HG02678 (cell line): ENCODE results near the gene ITGA7.

Experiments
- ATAC-seq: cut with Tn5 transposase; IDR thresholded peaks from one replicate; pipeline ENCODE4 v1.9.1; 2021; ENCODE audit warnings: mild to moderate bottlenecking, moderate library complexity; ENCODE audit not compliant: unreplicated experiment

The ITGA7 gene

GRCh38 chr12:55704824-55705718 lies 2.6 kb downstream of the ITGA7 start:
- no peak for ATAC-seq

GRCh38 chr12:55703901-55704761 lies 3.6 kb downstream of the ITGA7 start:
- ATAC-seq = no peak

GRCh38 chr12:55703288-55703687 lies 4.4 kb downstream of the ITGA7 start:
- ATAC-seq = no peak

DNA sequence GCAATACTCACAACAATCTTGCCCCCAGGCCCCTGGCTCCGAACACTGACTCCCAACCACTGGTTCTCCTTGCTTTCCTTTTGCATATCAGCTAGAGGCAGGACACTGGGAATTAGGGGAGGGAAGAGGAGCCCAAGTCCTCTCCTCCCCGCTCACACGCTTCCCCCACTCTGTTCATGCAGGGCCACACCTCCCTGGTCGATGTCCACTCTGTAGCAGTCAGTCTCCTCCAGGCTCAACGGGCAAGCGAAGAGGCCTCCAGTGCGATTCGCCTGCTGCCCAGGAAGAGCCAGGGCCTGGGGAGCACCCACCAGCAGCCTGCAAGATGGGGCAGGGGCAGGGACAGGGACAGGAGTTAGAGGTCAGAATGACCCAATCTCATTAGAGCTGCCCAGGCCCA lies 4.8 kb downstream of the ITGA7 start:
- no peak for ATAC-seq

DNA sequence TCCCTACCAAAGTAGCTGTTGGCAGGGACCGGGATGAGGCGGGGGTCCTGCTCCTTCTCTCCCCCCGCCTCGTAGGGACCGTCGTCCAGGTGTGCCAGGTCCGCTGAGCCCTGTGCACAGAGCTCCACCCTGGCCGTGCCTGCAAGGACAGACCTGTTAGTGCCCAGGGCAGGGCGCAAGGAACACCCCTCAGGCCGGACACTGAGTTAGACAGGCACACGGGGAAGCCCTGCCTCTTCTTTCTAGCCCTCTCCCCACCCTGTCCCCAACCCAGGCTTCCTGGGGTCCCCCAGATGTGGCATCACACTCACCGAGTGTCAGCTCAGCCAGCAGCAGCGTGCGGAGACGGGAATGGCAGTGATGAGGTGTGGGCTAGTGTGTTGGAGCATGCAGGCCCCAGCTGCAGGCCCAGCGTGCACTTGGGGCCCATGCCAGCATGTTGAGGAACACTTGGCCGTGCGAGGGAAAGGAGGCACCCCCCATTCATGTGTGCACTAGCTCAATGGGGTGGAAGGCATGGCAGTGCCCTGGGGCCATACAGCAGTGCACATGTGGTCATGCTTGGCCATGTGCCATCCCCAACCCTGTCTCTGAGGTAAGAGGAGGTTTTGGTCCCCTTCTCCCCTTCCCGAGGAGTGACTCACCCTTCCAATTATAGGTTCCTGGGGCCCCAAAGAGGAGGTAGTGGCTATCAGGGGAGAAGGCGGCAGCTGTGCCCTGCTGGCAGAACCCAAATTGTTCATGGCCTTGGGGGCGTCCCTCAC lies 7.3 kb downstream of the ITGA7 start:
- no peak for ATAC-seq

DNA sequence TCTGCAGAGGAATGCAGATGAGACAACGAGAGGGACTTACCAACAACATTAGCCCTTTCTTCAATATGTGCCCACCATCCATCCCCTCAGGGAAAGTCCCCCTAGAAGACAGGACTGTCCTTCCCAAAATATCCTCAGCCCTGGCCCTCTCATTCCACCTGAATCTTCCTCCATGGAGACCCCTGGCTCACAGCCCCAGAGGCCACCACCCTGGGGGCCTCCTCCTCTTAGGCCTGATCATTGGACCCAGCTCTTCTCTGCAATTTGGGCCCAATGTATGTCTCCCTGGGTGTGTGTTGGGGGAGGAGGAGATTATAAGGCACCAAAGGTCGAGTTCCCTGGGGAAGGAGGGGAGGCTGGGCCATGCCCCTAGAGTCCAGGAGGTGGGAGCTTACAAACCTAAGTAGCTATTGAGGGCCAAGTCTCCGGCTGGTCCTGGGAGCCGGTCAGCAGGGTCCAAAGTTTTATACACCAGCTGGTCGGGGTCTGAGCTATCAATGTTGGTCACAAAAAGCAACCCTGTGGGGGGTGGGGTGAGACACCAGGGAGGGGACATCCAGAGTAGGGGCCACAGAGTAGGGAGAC lies 8.1 kb downstream of the ITGA7 start:
- no peak for ATAC-seq

DNA sequence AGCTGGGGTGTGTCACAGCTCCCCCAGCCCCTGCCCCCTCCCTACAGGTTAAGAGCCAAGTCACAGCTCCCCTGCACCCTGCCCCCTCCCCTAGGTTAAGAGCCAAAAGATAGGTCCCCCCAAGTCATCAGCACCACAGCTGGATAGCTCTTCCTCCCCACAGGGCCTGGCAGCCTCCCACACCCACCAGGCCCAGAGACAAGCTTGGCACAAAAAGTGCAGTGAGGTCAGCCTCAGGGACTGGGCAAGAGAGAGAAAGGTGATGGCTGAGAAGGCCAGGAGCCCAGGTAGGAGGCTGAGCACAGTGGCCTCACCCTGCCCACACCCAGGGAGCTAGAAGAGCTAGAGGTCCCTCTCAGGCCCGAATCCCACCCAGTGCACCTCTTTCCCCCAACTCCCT lies 8.7 kb downstream of the ITGA7 start:
- no peak for ATAC-seq

GRCh38 chr12:55698241-55698955 lies 9.3 kb downstream of the ITGA7 start:
- ATAC-seq = no peak

- no peak for ATAC-seq
Measured at GRCh38 chr12:55697686-55698085, 10.0 kb downstream of the ITGA7 start.

DNA sequence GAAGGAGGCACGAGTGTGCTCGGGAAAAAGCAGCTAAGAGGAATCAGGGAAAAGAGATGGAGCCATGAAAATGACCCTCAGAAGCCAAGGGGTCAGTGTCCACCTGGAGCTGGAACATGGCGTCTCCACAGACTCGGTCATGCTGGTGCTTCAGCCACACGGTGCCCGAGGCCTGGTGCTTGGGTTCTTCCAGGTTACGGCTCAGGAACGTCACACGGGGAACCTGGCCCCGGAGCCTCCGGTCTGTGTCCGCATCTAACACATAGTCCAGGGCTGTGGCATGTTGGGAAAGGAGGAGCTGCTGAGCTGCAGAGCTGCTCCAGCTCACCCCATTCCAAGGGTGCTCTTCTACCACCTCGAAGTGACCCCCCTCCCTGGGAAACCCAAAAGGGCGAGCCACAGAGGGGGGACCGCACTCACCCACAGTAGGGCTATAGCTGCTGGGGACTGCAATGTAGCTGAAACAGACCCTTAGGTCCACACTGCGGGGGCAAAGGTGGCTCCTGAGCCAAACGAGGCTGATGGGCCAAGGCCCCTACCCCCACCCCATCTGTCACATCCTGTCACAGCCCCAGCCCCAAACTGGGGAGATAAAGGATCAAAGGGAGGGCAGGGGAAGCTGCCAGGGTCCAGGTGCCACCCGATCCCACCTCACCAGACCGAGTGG lies 10.8 kb downstream of the ITGA7 start:
- ATAC-seq = no peak

- no peak for ATAC-seq
Measured at GRCh38 chr12:55696141-55696540, 11.6 kb downstream of the ITGA7 start.

GRCh38 chr12:55695349-55695748 lies 12.4 kb downstream of the ITGA7 start:
- no peak for ATAC-seq

- no peak for ATAC-seq
Measured at GRCh38 chr12:55694651-55695050, 13.1 kb downstream of the ITGA7 start.

DNA sequence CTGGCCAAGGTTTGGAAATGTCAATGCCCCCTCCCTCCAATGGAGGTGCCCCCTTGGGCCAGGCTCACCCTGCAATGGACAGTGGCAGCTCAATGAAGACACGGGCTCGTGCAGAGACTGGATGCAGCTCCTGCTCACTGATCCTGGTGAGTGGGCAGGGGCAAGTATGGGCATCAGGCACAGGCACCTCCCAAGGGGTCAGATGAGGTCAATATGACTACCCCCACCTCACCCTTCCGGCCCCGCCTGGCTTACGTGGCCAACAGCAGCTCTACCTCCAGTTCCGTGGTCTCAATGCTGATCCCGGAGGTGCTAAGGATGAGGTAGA lies 13.6 kb downstream of the ITGA7 start:
- ATAC-seq = no peak

GRCh38 chr12:55693323-55694187 lies 14.1 kb downstream of the ITGA7 start:
- ATAC-seq = no peak

DNA sequence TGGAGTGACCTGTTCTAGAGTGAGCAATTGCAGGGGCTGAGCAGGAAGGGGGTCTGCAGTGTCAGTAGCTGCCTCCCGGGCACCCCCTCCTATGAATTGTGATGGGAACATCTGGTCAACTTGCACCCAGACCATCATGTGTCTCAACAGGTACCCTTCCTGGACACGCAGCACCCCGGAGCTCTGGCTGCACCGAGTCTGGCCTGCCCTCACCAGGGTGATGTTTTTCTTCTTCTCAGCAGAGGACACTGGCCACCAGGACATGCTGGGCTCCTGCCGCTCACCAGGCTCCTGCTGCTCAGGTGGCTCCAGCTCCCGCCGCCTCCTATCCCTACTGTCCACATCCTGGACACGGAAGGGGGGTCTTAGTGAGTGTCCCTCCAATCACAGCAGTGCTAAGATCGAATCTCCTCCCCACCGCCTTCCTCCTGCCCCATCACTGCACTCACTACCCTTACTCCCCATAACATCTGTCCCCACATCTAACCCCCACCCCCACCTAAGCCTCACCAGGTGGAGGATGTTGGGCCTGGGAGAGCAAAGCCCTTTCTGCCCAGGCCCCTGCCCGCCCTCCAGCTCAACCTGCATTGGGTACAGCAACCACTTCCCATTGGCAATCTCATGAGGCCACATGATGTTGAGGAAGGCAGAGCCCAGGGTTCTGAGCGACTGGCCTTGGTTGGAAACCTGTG lies 14.9 kb downstream of the ITGA7 start:
- ATAC-seq = no peak

GRCh38 chr12:55688716-55689655 lies 18.7 kb downstream of the ITGA7 start:
- ATAC-seq = no peak
